ENCODE measurements around the gene SMTN.
A peak's percentile ranks its signal among the peaks of the same experiment; 100 is the strongest.
"Not testable (repeated sequence)": the region's sequence is repeated elsewhere in the genome, so short reads cannot be mapped to it uniquely, and the experiment has no call there.

Gene SMTN

GRCh38 chr22:31073545-31074145 lies 7.5 kb upstream of the SMTN start:
- DNase-seq = not testable (repeated sequence)

- no peak for DNase-seq
Observed at GRCh38 chr22:31075961-31076360, 5.2 kb upstream of the SMTN start.

GRCh38 chr22:31077681-31078080 lies 3.4 kb upstream of the SMTN start:
- DNase-seq = no peak

GRCh38 chr22:31078389-31078788 lies 2.7 kb upstream of the SMTN start:
- not testable (repeated sequence) for DNase-seq

GRCh38 chr22:31079095-31079642 lies 1.9 kb upstream of the SMTN start:
- peak; percentile 3 for DNase-seq

- no peak for DNase-seq
Observed at GRCh38 chr22:31080164-31080847, 812 bp upstream of the SMTN start.

- DNase-seq = no peak
Observed at GRCh38 chr22:31081963-31082605, 966 bp downstream of the SMTN start.

GRCh38 chr22:31082606-31083376 lies 1.7 kb downstream of the SMTN start:
- DNase-seq = peak; percentile 23

- DNase-seq = peak; percentile 80
Observed at GRCh38 chr22:31083377-31083768, 2.3 kb downstream of the SMTN start.

GRCh38 chr22:31083923-31084810 lies 3.0 kb downstream of the SMTN start:
- no peak for DNase-seq

GRCh38 chr22:31084811-31085492 lies 3.8 kb downstream of the SMTN start:
- DNase-seq = no peak

GRCh38 chr22:31085493-31085824 lies 4.3 kb downstream of the SMTN start:
- DNase-seq = no peak

GRCh38 chr22:31085928-31086327 lies 4.8 kb downstream of the SMTN start:
- no peak for DNase-seq

GRCh38 chr22:31086703-31087330 lies 5.7 kb downstream of the SMTN start:
- no peak for DNase-seq

GRCh38 chr22:31087744-31088215 lies 6.7 kb downstream of the SMTN start:
- no peak for DNase-seq

- no peak for DNase-seq
Observed at GRCh38 chr22:31088233-31088986, 7.3 kb downstream of the SMTN start.

GRCh38 chr22:31089160-31090100 lies 8.3 kb downstream of the SMTN start:
- no peak for DNase-seq

- no peak for DNase-seq
Observed at GRCh38 chr22:31090217-31091085, 9.3 kb downstream of the SMTN start.

Measured in NCI-H345 (cell line).